Calu3 (cell line): Measurements from ENCODE around the gene SLC38A9. TPM values are rescaled to one million over a fixed set of nuclear protein-coding genes. Genes with fewer than 3 reads are reported as not detected.

Source experiments
- BruUV-seq: library from RNA; stranded (reverse); fragments of 400-500 nt; replicated peaks from 2 replicates; lab custom pipeline; 2021; lab: Mats Ljungman, UMichigan
- CTCF ChIA-PET: fragments of 300-600 bp; sonication (Branson Sonifier 250); formaldehyde crosslinking; loops from one replicate; lab custom pipeline; 2022; ENCODE audit warnings: antibody characterized with exemption; lab: Charles Lee
- DNase-seq: peaks from one replicate; pipeline ENCODE4 v3.0.0; 2022
- H3K27ac Mint-ChIP-seq: one replicate; pipeline ENCODE4 v1.8.0; 2022; ENCODE audit warnings: mixed read lengths; ENCODE audit not compliant: unreplicated experiment
- H3K27me3 Mint-ChIP-seq: one replicate; pipeline ENCODE4 v1.8.0; 2022; ENCODE audit warnings: mixed read lengths; ENCODE audit not compliant: unreplicated experiment
- H3K36me3 Mint-ChIP-seq: one replicate; pipeline ENCODE4 v1.8.0; 2022; ENCODE audit warnings: mild to moderate bottlenecking, moderate library complexity, mixed read lengths; ENCODE audit not compliant: insufficient read depth, unreplicated experiment
- H3K4me1 Mint-ChIP-seq: one replicate; pipeline ENCODE4 v1.8.0; 2022; ENCODE audit warnings: mild to moderate bottlenecking, low read depth, mixed read lengths; ENCODE audit not compliant: unreplicated experiment
- H3K4me3 Mint-ChIP-seq: one replicate; pipeline ENCODE4 v1.8.0; 2022; ENCODE audit warnings: mild to moderate bottlenecking, low read depth, moderate library complexity, mixed read lengths; ENCODE audit not compliant: unreplicated experiment
- H3K9me3 Mint-ChIP-seq: one replicate; pipeline ENCODE4 v1.8.0; 2022; ENCODE audit warnings: low read depth, mixed read lengths; ENCODE audit not compliant: unreplicated experiment
- CTCF ChIP-seq: fragments of 200-600 bp; IDR thresholded peaks from one replicate; pipeline ENCODE4 v1.8.0; 2022; ENCODE audit warnings: antibody characterized with exemption; ENCODE audit not compliant: unreplicated experiment
- intact Hi-C: fragments of 100-400 bp; cut with micrococcal nuclease; formaldehyde crosslinking; loops from one replicate; pipeline ENCODE4 v1.10.0; 2022; ENCODE audit not compliant: unreplicated experiment
- total RNA-seq: library from RNA; stranded (reverse); gene quantifications from 2 replicates; pipeline ENCODE4 v1.2.3, GENCODE V29; 2022

Gene SLC38A9
- total RNA-seq, 1 experiment from 2014 or later: 30.5 TPM

GRCh38 chr5:55667938-55668337, 44.2 kb downstream of the SLC38A9 start:
- Mint-ChIP-seq H3K9me3 (no peaks in the 10 kb centered on the region), H3K27ac (no peak overlapping the region), H3K27me3 (no peaks in the 10 kb centered on the region), H3K4me1 (no peaks in the 10 kb centered on the region), H3K4me3 (no peak overlapping the region), H3K36me3 (no peaks in the 10 kb centered on the region)
- no peak for TF ChIP-seq CTCF
- CTCF ChIA-PET: interaction anchor here (0.8 kb wide), 1 partner anchor 10 kb away, joined by 3 read pairs; no protein-coding TSS in a partner anchor
- intact Hi-C loops: loop anchor here (5.0 kb wide), 1 partner anchor 36 kb away; no protein-coding TSS in a partner anchor
- BruUV-seq: no TSS peak
- DNase-seq: no peak

- H3K4me1 Mint-ChIP-seq: no peaks in the 10 kb centered on the region
- H3K36me3 Mint-ChIP-seq: no peaks in the 10 kb centered on the region
- no peak overlapping the region for H3K4me3 Mint-ChIP-seq
- no peaks in the 10 kb centered on the region for H3K27me3 Mint-ChIP-seq
- intact Hi-C loops: loop anchor here (5.0 kb wide), 1 partner anchor 33 kb away; no protein-coding TSS in a partner anchor
- no peak for DNase-seq
- H3K27ac Mint-ChIP-seq: no peak overlapping the region
- CTCF ChIA-PET: no interaction called here
- no peaks in the 10 kb centered on the region for H3K9me3 Mint-ChIP-seq
- TF ChIP-seq CTCF: no peak
- no TSS peak for BruUV-seq
Observed at GRCh38 chr5:55665065-55665464, 47.1 kb downstream of the SLC38A9 start.

GRCh38 chr5:55657443-55657842, 54.7 kb downstream of the SLC38A9 start:
- intact Hi-C loops: no loop called here
- CTCF ChIA-PET: no interaction called here
- TF ChIP-seq CTCF: no peak
- BruUV-seq: no TSS peak
- Mint-ChIP-seq H3K9me3 (no peaks in the 10 kb centered on the region), H3K27ac (no peak overlapping the region), H3K36me3 (no peaks in the 10 kb centered on the region), H3K4me1 (peaks cover 8% of the 10 kb centered on the region), H3K4me3 (no peak overlapping the region), H3K27me3 (no peaks in the 10 kb centered on the region)
- DNase-seq: no peak

GRCh38 chr5:55650386-55650785, 61.7 kb downstream of the SLC38A9 start:
- Mint-ChIP-seq H3K27me3 (no peaks in the 10 kb centered on the region), H3K9me3 (no peaks in the 10 kb centered on the region), H3K27ac (no peak overlapping the region), H3K4me1 (no peaks in the 10 kb centered on the region), H3K4me3 (no peak overlapping the region), H3K36me3 (no peaks in the 10 kb centered on the region)
- no peak for TF ChIP-seq CTCF
- no peak for DNase-seq
- intact Hi-C loops: no loop called here
- CTCF ChIA-PET: no interaction called here
- no TSS peak for BruUV-seq
